ENCODE measurements around the gene RGS10.

The RGS10 gene

DNA sequence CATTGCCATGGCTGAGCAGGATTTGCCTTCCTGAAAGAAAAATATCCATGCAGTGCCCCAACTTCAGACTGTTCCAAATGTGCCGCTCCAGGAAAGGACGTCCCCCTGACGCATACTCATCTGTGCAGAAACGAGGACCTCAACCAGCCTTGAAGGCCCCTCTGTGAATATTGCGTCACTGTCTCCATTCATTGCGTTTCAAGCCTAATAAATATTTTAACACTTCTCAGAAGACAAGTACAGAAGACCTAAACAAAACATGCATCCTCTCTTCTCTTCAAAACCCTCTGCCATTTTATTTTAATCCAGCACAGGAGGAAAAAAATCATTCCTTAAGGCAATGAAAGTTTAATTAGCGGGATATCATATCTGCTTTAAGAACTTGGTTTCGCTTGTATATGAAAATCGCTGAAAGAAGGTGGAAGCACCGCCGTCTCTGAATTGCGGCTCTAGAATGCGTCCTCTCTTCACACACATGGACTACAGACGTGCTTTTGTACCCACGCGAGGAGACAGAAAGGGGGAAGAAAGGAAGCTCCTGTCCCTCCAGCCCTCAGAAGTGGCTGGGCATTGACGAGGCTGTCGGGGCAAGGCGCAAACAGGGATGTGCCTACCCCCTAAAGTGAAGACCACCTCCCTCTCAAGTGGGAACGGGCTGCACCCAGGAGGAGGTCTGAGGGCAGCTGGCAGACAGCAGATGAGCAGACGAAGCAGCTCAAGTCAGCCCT, 36.8 kb downstream of the RGS10 start:
- no peak overlapping the region for H3K4me2 ChIP-seq (ENCODE audit: low read depth, low read length, poor library complexity, severe bottlenecking)
- no peaks in the 10 kb centered on the region for H3K36me3 ChIP-seq (ENCODE audit: low read length)
- no peaks in the 10 kb centered on the region for H3K79me2 ChIP-seq (ENCODE audit: insufficient read depth, low read length)
- no peaks in the 10 kb centered on the region for H4K20me1 ChIP-seq (ENCODE audit: low read depth, low read length)
- no peaks in the 10 kb centered on the region for H3K9me2 ChIP-seq (replicated peaks; ENCODE audit: insufficient read depth, low read length)
- H2AFZ ChIP-seq (ENCODE audit: low read depth, low read length, severe bottlenecking): no peak overlapping the region
- no peak overlapping the region for H3K4me3 ChIP-seq (ENCODE audit: insufficient read depth, low read length, poor library complexity, severe bottlenecking)
- TF ChIP-seq, protein P1, sequence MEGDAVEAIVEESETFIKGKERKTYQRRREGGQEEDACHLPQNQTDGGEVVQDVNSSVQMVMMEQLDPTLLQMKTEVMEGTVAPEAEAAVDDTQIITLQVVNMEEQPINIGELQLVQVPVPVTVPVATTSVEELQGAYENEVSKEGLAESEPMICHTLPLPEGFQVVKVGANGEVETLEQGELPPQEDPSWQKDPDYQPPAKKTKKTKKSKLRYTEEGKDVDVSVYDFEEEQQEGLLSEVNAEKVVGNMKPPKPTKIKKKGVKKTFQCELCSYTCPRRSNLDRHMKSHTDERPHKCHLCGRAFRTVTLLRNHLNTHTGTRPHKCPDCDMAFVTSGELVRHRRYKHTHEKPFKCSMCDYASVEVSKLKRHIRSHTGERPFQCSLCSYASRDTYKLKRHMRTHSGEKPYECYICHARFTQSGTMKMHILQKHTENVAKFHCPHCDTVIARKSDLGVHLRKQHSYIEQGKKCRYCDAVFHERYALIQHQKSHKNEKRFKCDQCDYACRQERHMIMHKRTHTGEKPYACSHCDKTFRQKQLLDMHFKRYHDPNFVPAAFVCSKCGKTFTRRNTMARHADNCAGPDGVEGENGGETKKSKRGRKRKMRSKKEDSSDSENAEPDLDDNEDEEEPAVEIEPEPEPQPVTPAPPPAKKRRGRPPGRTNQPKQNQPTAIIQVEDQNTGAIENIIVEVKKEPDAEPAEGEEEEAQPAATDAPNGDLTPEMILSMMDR (IDR thresholded peaks at IDR 0.05; ENCODE audit: insufficient read depth, low read length, poor library complexity, severe bottlenecking): no peak
- TF ChIP-seq EZH2phosphoT487 (conservative IDR thresholded peaks at IDR 0.05; ENCODE audit: low read length): no peak
- H3K9ac ChIP-seq (ENCODE audit: low read length): no peak overlapping the region
- H3K27ac ChIP-seq (ENCODE audit: low read depth, low read length): no peak overlapping the region
- H3F3A ChIP-seq (ENCODE audit: insufficient read depth): no peaks in the 10 kb centered on the region
- no peaks in the 10 kb centered on the region for H3K27me3 ChIP-seq (ENCODE audit: low read length)
- no peaks in the 10 kb centered on the region for H3K9me3 ChIP-seq (ENCODE audit: insufficient read depth, low read length)

GRCh38 chr10:119505131-119505551, 37.4 kb downstream of the RGS10 start:
- Histone ChIP-seq H3K27me3 (ENCODE audit: low read length) (no peaks in the 10 kb centered on the region), H3K9me2 (replicated peaks; ENCODE audit: insufficient read depth, low read length) (no peaks in the 10 kb centered on the region), H3K79me2 (ENCODE audit: insufficient read depth, low read length) (no peaks in the 10 kb centered on the region), H3K4me3 (ENCODE audit: insufficient read depth, low read length, poor library complexity, severe bottlenecking) (no peak overlapping the region), H3K9me3 (ENCODE audit: insufficient read depth, low read length) (no peaks in the 10 kb centered on the region), H3K9ac (ENCODE audit: low read length) (no peak overlapping the region), H3K4me2 (ENCODE audit: low read depth, low read length, poor library complexity, severe bottlenecking) (no peak overlapping the region), H3F3A (ENCODE audit: insufficient read depth) (no peaks in the 10 kb centered on the region), H2AFZ (ENCODE audit: low read depth, low read length, severe bottlenecking) (no peak overlapping the region), H4K20me1 (ENCODE audit: low read depth, low read length) (no peaks in the 10 kb centered on the region), H3K36me3 (ENCODE audit: low read length) (no peaks in the 10 kb centered on the region), H3K27ac (ENCODE audit: low read depth, low read length) (no peak overlapping the region)
- TF ChIP-seq EZH2phosphoT487 (conservative IDR thresholded peaks at IDR 0.05; ENCODE audit: low read length): no peak
- TF ChIP-seq, protein P1 (IDR thresholded peaks at IDR 0.05; ENCODE audit: insufficient read depth, low read length, poor library complexity, severe bottlenecking): no peak

DNA sequence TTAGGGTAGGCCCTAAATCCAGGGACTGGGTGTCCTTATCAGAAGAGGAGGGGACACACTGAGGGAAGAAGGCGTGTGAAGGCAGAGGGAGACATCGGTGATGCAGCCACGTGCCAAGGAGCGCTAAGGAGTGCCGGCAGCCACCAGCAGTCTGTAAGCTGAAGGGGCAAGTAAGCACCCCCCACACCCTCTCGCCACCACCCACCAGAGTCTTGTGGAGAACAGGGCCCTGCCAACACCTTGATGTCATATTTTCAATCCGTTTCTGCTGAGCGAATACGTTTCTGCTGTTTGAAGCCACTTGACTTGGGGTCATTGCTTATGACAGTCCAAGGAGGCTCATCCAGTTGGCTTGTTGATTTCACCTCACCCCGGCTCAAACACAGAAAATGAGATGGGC, 37.9 kb downstream of the RGS10 start:
- H2AFZ ChIP-seq (ENCODE audit: low read depth, low read length, severe bottlenecking): no peak overlapping the region
- no peak overlapping the region for H3K27ac ChIP-seq (ENCODE audit: low read depth, low read length)
- no peak overlapping the region for H3K4me3 ChIP-seq (ENCODE audit: insufficient read depth, low read length, poor library complexity, severe bottlenecking)
- no peaks in the 10 kb centered on the region for H3K36me3 ChIP-seq (ENCODE audit: low read length)
- H3K4me2 ChIP-seq (ENCODE audit: low read depth, low read length, poor library complexity, severe bottlenecking): no peak overlapping the region
- H3K27me3 ChIP-seq (ENCODE audit: low read length): no peaks in the 10 kb centered on the region
- H3K9me2 ChIP-seq (replicated peaks; ENCODE audit: insufficient read depth, low read length): no peaks in the 10 kb centered on the region
- H4K20me1 ChIP-seq (ENCODE audit: low read depth, low read length): no peaks in the 10 kb centered on the region
- TF ChIP-seq, protein P1 (IDR thresholded peaks at IDR 0.05; ENCODE audit: insufficient read depth, low read length, poor library complexity, severe bottlenecking): no peak
- TF ChIP-seq EZH2phosphoT487 (conservative IDR thresholded peaks at IDR 0.05; ENCODE audit: low read length): no peak
- no peaks in the 10 kb centered on the region for H3F3A ChIP-seq (ENCODE audit: insufficient read depth)
- H3K9me3 ChIP-seq (ENCODE audit: insufficient read depth, low read length): no peaks in the 10 kb centered on the region
- no peak overlapping the region for H3K9ac ChIP-seq (ENCODE audit: low read length)
- no peaks in the 10 kb centered on the region for H3K79me2 ChIP-seq (ENCODE audit: insufficient read depth, low read length)
